HG03039 (cell line): ENCODE data around the gene UBE2D2.
A peak's percentile ranks its signal among the peaks of the same experiment; 100 is the strongest.

Source experiments
- ATAC-seq: cut with Tn5 transposase; IDR thresholded peaks from one replicate; pipeline ENCODE4 v1.9.1; 2021; ENCODE audit warnings: mild to moderate bottlenecking, moderate library complexity; ENCODE audit not compliant: unreplicated experiment

UBE2D2 gene

GRCh38 chr5:139634541-139634940 is 73.4 kb downstream of the UBE2D2 start:
- no peak for ATAC-seq

- no peak for ATAC-seq
Observed at GRCh38 chr5:139635191-139635590, 74.1 kb downstream of the UBE2D2 start.

- no peak for ATAC-seq
Observed at GRCh38 chr5:139635606-139636206, 74.6 kb downstream of the UBE2D2 start.

GRCh38 chr5:139636207-139636792 is 75.2 kb downstream of the UBE2D2 start:
- peak; percentile 46 for ATAC-seq

- no peak for ATAC-seq
Observed at GRCh38 chr5:139636975-139637408, 75.9 kb downstream of the UBE2D2 start.

GRCh38 chr5:139637438-139638089 is 76.4 kb downstream of the UBE2D2 start:
- no peak for ATAC-seq

GRCh38 chr5:139638090-139638735 is 77.1 kb downstream of the UBE2D2 start:
- no peak for ATAC-seq

GRCh38 chr5:139638736-139639618 is 77.8 kb downstream of the UBE2D2 start:
- no peak for ATAC-seq

GRCh38 chr5:139639619-139640380 is 78.7 kb downstream of the UBE2D2 start:
- ATAC-seq: no peak

GRCh38 chr5:139640421-139641115 is 79.4 kb downstream of the UBE2D2 start:
- ATAC-seq: no peak

GRCh38 chr5:139641116-139642080 is 80.3 kb downstream of the UBE2D2 start:
- ATAC-seq: no peak

GRCh38 chr5:139642213-139642612 is 81.1 kb downstream of the UBE2D2 start:
- ATAC-seq: no peak

GRCh38 chr5:139642891-139643871 is 82.0 kb downstream of the UBE2D2 start:
- no peak for ATAC-seq

GRCh38 chr5:139644001-139644456 is 82.9 kb downstream of the UBE2D2 start:
- no peak for ATAC-seq

GRCh38 chr5:139644646-139645429 is 83.7 kb downstream of the UBE2D2 start:
- ATAC-seq: no peak

- ATAC-seq: no peak
Observed at GRCh38 chr5:139645430-139645871, 84.3 kb downstream of the UBE2D2 start.
